H1 (cell line): ENCODE results near the gene CTPS1. TPM values are rescaled to one million over a fixed set of nuclear protein-coding genes. Genes with fewer than 3 reads are reported as not detected.

ENCODE experiments used
- EZH2 ChIP-seq: fragments of 200-600 bp; sonication (generic); IDR thresholded peaks from 2 replicates; pipeline ENCODE4 v1.7.1; 2012; ENCODE audit warnings: low read depth, mild to moderate bottlenecking, moderate library complexity, low read length, inconsistent platforms; ENCODE audit not compliant: severe bottlenecking
- NRF1 ChIP-seq: IDR thresholded peaks from 2 replicates; pipeline ENCODE4 v1.6.1; 2011; ENCODE audit warnings: mild to moderate bottlenecking, low read depth, low read length, improper control_type of control experiment
- RFX5 ChIP-seq: IDR thresholded peaks from 2 replicates; pipeline ENCODE4 v1.6.1; 2011; ENCODE audit warnings: low read depth, low read length, improper control_type of control experiment, borderline replicate concordance
- SIX5 ChIP-seq: IDR thresholded peaks from 2 replicates; pipeline ENCODE4 v1.6.1; 2011; ENCODE audit warnings: mild to moderate bottlenecking, low read depth, low read length
- SP2 ChIP-seq: IDR thresholded peaks from 2 replicates; pipeline ENCODE4 v1.6.1; 2012; ENCODE audit warnings: mild to moderate bottlenecking, low read length, inconsistent platforms
- SRF ChIP-seq: IDR thresholded peaks from 2 replicates; pipeline ENCODE4 v1.6.1; 2011; ENCODE audit warnings: mild to moderate bottlenecking, low read depth, low read length, moderate library complexity
- polyA plus RNA-seq, 7 experiments: library from polyadenylated mRNA; depleted of rRNA in 3 of 7; stranded (reverse) in 5 of 7; unstranded in 2 of 7; fragments of >200 nt in 5 of 7; fragments of 200-250 nt in 2 of 7; gene quantifications; 1 replicate in 5 of 7; 2 replicates in 1 of 7; 4 replicates in 1 of 7; pipeline versions ENCODE4 v1.2.1 to v1.2.3, GENCODE V29; 2011 to 2013; ENCODE audit warnings: missing spikeins in 2 of 7, mixed read lengths in 2 of 7
- total RNA-seq: library from RNA; stranded (reverse); fragmentation: NEBNext Ultra II Directional; extraction: Animal tissue kit (Norgen Biotek cat#: 25700); gene quantifications from 2 replicates; pipeline ENCODE4 v1.2.1, GENCODE V29; 2021

Gene CTPS1
- total and polyA plus RNA-seq, 2 of the 8 experiments (the other 6 are each of a cell fraction or from before 2014, with no cell fraction given), result 35.5 to 103 TPM

- TF ChIP-seq EZH2 (no peak), SRF (no peak), NRF1 (no peak), SIX5 (no peak), RFX5 (no peak), SP2 (no peak)
Observed at GRCh38 chr1:41013024-41013423, 33.5 kb downstream of the CTPS1 start (continued).
